WI38 (cell line): Measurements from ENCODE around the gene LIMD2.

Experiments
- H3K4me3 ChIP-seq: 2 replicates; pipeline ENCODE4 v1.5.1; 2011; ENCODE audit warnings: low read depth, mild to moderate bottlenecking, control low read depth, low read length
- TF ChIP-seq, protein P1 (sequence below): IDR thresholded peaks from 2 replicates; pipeline ENCODE4 v1.5.1; 2012; ENCODE audit warnings: low read depth, mild to moderate bottlenecking, control low read depth, low read length

The LIMD2 gene

DNA sequence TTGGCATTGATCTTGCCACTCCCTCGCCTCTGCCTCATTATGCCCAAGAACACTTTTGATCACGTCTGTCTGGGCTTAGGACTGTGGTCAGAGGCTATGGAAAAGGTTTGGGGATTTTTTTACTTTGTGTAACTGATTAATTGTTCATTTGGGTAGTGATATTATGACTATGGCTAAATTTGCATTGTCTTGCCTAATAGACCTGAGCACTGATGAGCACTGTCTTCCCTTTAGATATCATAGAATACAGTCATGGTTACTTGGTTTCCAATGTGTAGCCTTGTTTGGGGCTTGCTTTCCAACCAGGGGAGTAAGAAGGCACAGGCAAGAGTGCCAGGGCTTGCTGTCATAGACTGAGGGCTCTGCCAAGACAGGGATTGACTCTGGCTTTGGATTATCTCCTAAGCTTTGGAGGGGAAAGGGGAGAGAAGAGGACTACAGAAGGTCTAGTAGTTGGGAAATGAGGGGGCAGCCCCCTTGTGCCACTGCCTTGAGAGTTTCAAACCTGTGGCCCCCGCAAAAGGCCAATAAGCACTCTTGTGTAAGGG, 13.7 kb downstream of the LIMD2 start:
- TF ChIP-seq, protein P1, sequence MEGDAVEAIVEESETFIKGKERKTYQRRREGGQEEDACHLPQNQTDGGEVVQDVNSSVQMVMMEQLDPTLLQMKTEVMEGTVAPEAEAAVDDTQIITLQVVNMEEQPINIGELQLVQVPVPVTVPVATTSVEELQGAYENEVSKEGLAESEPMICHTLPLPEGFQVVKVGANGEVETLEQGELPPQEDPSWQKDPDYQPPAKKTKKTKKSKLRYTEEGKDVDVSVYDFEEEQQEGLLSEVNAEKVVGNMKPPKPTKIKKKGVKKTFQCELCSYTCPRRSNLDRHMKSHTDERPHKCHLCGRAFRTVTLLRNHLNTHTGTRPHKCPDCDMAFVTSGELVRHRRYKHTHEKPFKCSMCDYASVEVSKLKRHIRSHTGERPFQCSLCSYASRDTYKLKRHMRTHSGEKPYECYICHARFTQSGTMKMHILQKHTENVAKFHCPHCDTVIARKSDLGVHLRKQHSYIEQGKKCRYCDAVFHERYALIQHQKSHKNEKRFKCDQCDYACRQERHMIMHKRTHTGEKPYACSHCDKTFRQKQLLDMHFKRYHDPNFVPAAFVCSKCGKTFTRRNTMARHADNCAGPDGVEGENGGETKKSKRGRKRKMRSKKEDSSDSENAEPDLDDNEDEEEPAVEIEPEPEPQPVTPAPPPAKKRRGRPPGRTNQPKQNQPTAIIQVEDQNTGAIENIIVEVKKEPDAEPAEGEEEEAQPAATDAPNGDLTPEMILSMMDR, result no peak
- H3K4me3 ChIP-seq, result no peak overlapping the region

DNA sequence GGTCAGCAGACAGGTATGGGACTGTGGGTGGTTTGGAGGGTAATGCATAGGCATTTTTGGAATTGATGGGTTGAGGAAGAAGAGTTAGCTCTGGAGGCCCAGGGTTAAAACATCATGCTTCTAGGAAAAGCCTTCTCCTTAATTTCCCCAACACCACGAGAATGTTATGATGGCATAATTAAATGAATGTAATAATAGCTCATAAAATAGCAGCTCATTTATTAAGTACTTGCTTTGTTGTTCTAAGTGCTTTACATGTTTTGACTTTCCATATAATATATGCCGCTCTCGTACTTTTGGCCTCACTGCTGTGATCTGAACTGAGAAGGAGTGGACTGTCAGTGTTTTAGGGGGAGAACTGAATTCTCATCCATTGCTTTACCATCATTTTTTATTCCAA, 14.3 kb downstream of the LIMD2 start:
- H3K4me3 ChIP-seq, result no peak overlapping the region
- TF ChIP-seq, protein P1, result no peak

DNA sequence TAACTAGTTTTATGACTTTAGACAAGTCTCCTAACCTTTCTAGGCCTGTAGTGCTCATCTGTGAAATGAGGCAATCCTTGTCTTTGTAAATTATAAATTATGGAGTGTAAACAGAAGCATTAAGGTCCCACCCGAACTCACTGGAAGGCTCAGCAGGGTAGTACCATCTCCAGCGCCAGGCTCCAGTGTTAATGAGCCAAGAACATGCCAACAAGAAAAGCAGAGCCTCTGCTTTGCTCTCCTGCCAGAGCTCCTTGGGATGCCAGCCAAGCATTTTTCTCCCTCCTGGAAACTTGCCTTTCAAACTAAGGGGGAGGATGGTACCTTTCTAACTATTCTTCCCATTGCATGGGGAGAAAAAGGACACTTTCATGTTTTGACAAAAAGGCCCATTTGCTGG, 14.9 kb downstream of the LIMD2 start:
- no peak overlapping the region for H3K4me3 ChIP-seq
- TF ChIP-seq, protein P1, result no peak

DNA sequence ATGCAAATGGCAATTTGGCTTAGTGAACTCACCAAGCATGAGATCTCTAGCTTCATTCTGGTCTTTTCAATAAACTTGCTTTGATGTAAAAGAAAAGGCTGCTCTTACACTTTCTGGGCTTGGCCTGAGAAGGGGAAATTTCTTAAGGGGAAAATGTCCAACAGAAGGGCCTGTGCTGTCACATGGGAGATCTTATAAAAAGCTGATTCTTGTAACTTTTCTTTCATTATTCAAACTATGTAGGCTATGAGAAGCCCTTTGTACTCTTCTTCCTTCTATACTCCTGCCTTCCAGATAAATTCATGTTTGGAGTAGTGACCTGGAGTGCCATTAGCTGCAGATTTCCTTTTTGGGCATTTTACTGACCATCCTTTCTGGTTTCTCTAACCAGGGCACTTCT, 16.9 kb downstream of the LIMD2 start:
- TF ChIP-seq, protein P1, result no peak
- H3K4me3 ChIP-seq, result no peak overlapping the region

DNA sequence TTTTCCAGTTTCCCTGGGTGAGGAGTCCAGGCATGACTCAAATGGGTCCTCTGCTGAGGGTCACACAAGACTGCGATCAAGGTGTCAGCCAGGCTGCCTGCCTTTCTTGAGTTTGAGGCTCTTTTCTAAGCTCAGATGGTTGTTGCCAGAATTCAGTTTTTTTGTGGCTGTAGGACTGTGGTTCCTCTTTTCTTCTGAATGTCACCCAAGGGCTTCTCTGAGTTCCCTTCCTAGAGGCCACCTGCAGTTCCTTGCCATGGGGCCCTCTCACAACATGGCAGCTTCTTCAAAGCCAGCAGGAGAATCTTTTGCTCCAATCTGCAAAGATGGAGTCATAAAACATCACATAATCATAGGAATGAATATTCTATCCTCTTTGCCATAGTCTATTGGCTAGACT, 17.5 kb downstream of the LIMD2 start:
- TF ChIP-seq, protein P1, result no peak
- H3K4me3 ChIP-seq, result no peak overlapping the region

DNA sequence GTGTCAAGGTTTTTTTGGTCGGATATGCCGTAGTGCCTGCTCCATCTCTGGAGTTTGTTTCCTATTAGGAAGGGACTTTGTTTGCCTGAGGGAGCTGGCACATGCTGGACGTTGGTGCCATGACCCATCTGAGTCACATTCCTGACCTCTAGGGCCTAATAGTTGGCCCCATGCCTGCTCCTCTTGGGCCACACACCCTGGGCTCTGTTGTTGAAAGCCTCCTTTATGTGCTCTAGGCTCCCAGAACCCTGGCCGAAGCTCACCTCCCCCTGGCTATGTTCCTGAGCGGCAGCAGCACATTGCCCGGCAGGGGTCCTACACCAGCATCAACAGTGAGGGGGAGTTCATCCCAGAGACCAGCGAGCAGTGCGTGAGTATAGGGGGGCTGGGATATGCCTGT, 18.4 kb downstream of the LIMD2 start:
- no peak overlapping the region for H3K4me3 ChIP-seq
- TF ChIP-seq, protein P1, result no peak

DNA sequence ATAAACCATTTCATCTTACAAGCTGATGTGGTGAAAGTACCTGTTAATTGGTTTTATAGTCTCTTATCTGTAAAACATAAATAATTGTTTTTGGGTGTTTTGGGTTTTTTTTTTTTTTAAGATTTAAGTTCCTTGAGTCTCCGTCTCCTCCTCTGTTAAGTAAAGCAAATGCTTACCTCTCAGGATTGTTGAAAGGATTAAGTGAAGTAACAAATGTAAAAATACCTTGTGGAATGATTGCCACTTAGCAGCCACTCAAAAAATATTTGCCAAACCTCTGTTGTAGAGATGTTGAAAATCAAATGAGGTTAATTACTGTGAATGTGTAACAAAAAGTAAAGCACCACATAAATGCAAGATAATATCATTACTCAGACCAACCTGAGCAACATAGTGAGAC, 19.2 kb downstream of the LIMD2 start:
- H3K4me3 ChIP-seq, result no peak overlapping the region
- TF ChIP-seq, protein P1, result no peak
